Upper lobe of left lung (tissue), 6 donors: Measurements from ENCODE around the gene TRAPPC4. TPM values are rescaled to one million over a fixed set of nuclear protein-coding genes. Genes with fewer than 3 reads are reported as not detected.

ENCODE experiments used
- ATAC-seq, 2 donors: fragments of 200-7000 bp; cut with Tn5 transposase; one replicate each; pipeline ENCODE4 v1.9.1; 2022; ENCODE audit warnings: mild to moderate bottlenecking in 2 of 2, moderate library complexity in 2 of 2; ENCODE audit not compliant: low FRiP score in 2 of 2
- DNase-seq, 2 donors: peaks; one replicate each; pipeline ENCODE4 v3.0.0-alpha.2; 2019 to 2020
- H3K27ac ChIP-seq, 4 donors: fragments of 200-600 bp; sonication (generic); one replicate each; pipeline ENCODE4 v1.5.1; 2016 to 2019
- H3K27me3 ChIP-seq, 4 donors: fragments of 200-600 bp; sonication (generic); one replicate each; pipeline ENCODE4 v1.5.1; 2017 to 2019
- H3K36me3 ChIP-seq, 4 donors: fragments of 200-600 bp; sonication (generic); one replicate each; pipeline ENCODE4 v1.5.1; 2016 to 2019
- H3K4me1 ChIP-seq, 4 donors: fragments of 200-600 bp; sonication (generic); one replicate each; pipeline ENCODE4 v1.5.1; 2018 to 2019
- H3K4me3 ChIP-seq, 4 donors: fragments of 200-600 bp; sonication (generic); one replicate each; pipeline ENCODE4 v1.5.1; 2017 to 2019; ENCODE audit warnings: mild to moderate bottlenecking in 2 of 4, moderate library complexity in 1 of 4
- H3K9me3 ChIP-seq, 4 donors: fragments of 200-600 bp; sonication (generic); one replicate each; pipeline ENCODE4 v1.5.1; 2018 to 2019
- CTCF ChIP-seq, 6 experiments: fragments of 450-650 bp in 4 of 6; fragments of 200-600 bp in 2 of 6; sonication (generic) in 2 of 6; IDR thresholded peaks; one replicate each; pipeline ENCODE4 v1.5.1; 2016 to 2019; ENCODE audit warnings: antibody characterized with exemption in 6 of 6
- EP300 ChIP-seq, 4 donors: sonication (generic); formaldehyde crosslinking; IDR thresholded peaks; one replicate each; pipeline ENCODE4 v1.5.1; 2017; ENCODE audit warnings: antibody characterized with exemption in 4 of 4, control low read depth in 2 of 4
- POLR2A ChIP-seq, 4 donors: fragments of 450-650 bp; IDR thresholded peaks; one replicate each; pipeline ENCODE4 v1.5.1; 2016 to 2017; ENCODE audit warnings: antibody characterized with exemption in 4 of 4, mild to moderate bottlenecking in 2 of 4
- POLR2AphosphoS5 ChIP-seq, 2 donors: sonication (generic); formaldehyde crosslinking; IDR thresholded peaks; one replicate each; pipeline ENCODE4 v1.5.1; 2017; ENCODE audit warnings: antibody characterized with exemption in 2 of 2
- WGBS, 2 donors: methylation state at CpG; one replicate each; pipeline ENCODE4 v1.1.5; 2017 to 2018; 5-methylcytosine and 5-hydroxymethylcytosine counted together
- total RNA-seq, 6 donors: library from RNA; depleted of rRNA in 4 of 6; stranded (reverse); fragments of >200 nt in 4 of 6; gene quantifications; one replicate each; pipeline versions ENCODE4 v1.1.0 to v1.2.1, GENCODE V29; 2016 to 2021
- donor health status: DM: no; HTN: no; CAD: no; lungs with moderate emphysema.
- donor health status: DM: no; HTN: yes; CAD: no; lungs with severe emphysema.

TRAPPC4 gene
- total RNA-seq, 6 donors from 2014 or later: 44.2 to 77.5 (median 63.6) TPM

GRCh38 chr11:119025541-119025940 lies 7.0 kb downstream of the TRAPPC4 start:
- no peaks in the 10 kb centered on the region for H3K9me3 ChIP-seq
- DNase-seq (no peak), ATAC-seq (no peak)
- H3K36me3 ChIP-seq: peaks cover 5 to 69% (median 29%) of the 10 kb centered on the region in 4 donors
- TF ChIP-seq POLR2AphosphoS5 (IDR thresholded peaks at IDR 0.05): no peak
- TF ChIP-seq EP300 (IDR thresholded peaks at IDR 0.05): no peak
- no peak for TF ChIP-seq POLR2A (IDR thresholded peaks at IDR 0.05)
- no peak for TF ChIP-seq CTCF (IDR thresholded peaks at IDR 0.05)
- peak overlapping the region; percentile 35 to 75 (median 68) for H3K27ac ChIP-seq
- H3K27me3 ChIP-seq: no peaks in the 10 kb centered on the region
- H3K4me1 ChIP-seq: peaks cover 29 to 45% (median 33%) of the 10 kb centered on the region in 4 donors
- WGBS, 2 donors: 93% methylated on average over 5 of the region's 5 CpGs
- H3K4me3 ChIP-seq: no peak overlapping the region

GRCh38 chr11:119025978-119026766 lies 7.6 kb downstream of the TRAPPC4 start:
- H3K27me3 ChIP-seq: no peaks in the 10 kb centered on the region
- DNase-seq: no peak

GRCh38 chr11:119026970-119027369 lies 8.4 kb downstream of the TRAPPC4 start:
- H3K36me3 ChIP-seq: peaks cover 5 to 57% (median 24%) of the 10 kb centered on the region in 4 donors
- TF ChIP-seq POLR2AphosphoS5 (IDR thresholded peaks at IDR 0.05) (no peak), POLR2A (IDR thresholded peaks at IDR 0.05) (no peak), CTCF (IDR thresholded peaks at IDR 0.05) (no peak), EP300 (IDR thresholded peaks at IDR 0.05) (no peak)
- no peak overlapping the region for H3K4me3 ChIP-seq
- H3K4me1 ChIP-seq: peaks cover 25 to 40% (median 27%) of the 10 kb centered on the region in 4 donors
- ATAC-seq: no peak
- WGBS, 2 donors: 96 to 100% methylated on average over 2 of the region's 2 CpGs
- no peaks in the 10 kb centered on the region for H3K9me3 ChIP-seq
- DNase-seq: no peak
- H3K27ac ChIP-seq: peak overlapping the region in 2 of 4 donors; percentile 23 to 53
- H3K27me3 ChIP-seq: no peaks in the 10 kb centered on the region

More at GRCh38 chr11:119025978-119026766, 7.6 kb downstream of the TRAPPC4 start:
- peaks cover 26 to 42% (median 30%) of the 10 kb centered on the region in 4 donors for H3K4me1 ChIP-seq
- 87 to 96% methylated on average over 12 to 16 of the region's 16 CpGs for WGBS, 2 donors
- H3K4me3 ChIP-seq: no peak overlapping the region
- TF ChIP-seq POLR2AphosphoS5 (IDR thresholded peaks at IDR 0.05): no peak
- no peak for TF ChIP-seq EP300 (IDR thresholded peaks at IDR 0.05)
- TF ChIP-seq POLR2A (IDR thresholded peaks at IDR 0.05): no peak
- TF ChIP-seq CTCF (IDR thresholded peaks at IDR 0.05): no peak
- H3K36me3 ChIP-seq: peaks cover 5 to 65% (median 28%) of the 10 kb centered on the region in 4 donors
- ATAC-seq: no peak
- H3K27ac ChIP-seq: peak overlapping the region in 3 of 4 donors; percentile 35 to 53 (median 43)
- no peaks in the 10 kb centered on the region for H3K9me3 ChIP-seq

GRCh38 chr11:119027561-119028345 lies 9.2 kb downstream of the TRAPPC4 start:
- WGBS, 2 donors: 94 to 95% methylated on average over 6 to 9 of the region's 9 CpGs
- H3K4me1 ChIP-seq: peaks cover 25 to 40% (median 27%) of the 10 kb centered on the region in 4 donors
- H3K9me3 ChIP-seq: no peaks in the 10 kb centered on the region
- peak overlapping the region in 1 of 4 donors; percentile 6 for H3K27ac ChIP-seq
- no peak for ATAC-seq
- no peaks in the 10 kb centered on the region for H3K27me3 ChIP-seq
- no peak for TF ChIP-seq POLR2A (IDR thresholded peaks at IDR 0.05)
- TF ChIP-seq POLR2AphosphoS5 (IDR thresholded peaks at IDR 0.05): no peak
- no peak for TF ChIP-seq EP300 (IDR thresholded peaks at IDR 0.05)
- no peak for TF ChIP-seq CTCF (IDR thresholded peaks at IDR 0.05)
- peaks cover 5 to 49% (median 18%) of the 10 kb centered on the region in 4 donors for H3K36me3 ChIP-seq
- no peak for DNase-seq
- H3K4me3 ChIP-seq: no peak overlapping the region
